GF-D8 (cell line): ENCODE results near the gene FBXW4.
A peak's percentile ranks its signal among the peaks of the same experiment; 100 is the strongest.

Source experiments
- DNase-seq: peaks from one replicate; lab custom pipeline; 2025; lab: John Stamatoyannopoulos, UW

The FBXW4 gene

DNA sequence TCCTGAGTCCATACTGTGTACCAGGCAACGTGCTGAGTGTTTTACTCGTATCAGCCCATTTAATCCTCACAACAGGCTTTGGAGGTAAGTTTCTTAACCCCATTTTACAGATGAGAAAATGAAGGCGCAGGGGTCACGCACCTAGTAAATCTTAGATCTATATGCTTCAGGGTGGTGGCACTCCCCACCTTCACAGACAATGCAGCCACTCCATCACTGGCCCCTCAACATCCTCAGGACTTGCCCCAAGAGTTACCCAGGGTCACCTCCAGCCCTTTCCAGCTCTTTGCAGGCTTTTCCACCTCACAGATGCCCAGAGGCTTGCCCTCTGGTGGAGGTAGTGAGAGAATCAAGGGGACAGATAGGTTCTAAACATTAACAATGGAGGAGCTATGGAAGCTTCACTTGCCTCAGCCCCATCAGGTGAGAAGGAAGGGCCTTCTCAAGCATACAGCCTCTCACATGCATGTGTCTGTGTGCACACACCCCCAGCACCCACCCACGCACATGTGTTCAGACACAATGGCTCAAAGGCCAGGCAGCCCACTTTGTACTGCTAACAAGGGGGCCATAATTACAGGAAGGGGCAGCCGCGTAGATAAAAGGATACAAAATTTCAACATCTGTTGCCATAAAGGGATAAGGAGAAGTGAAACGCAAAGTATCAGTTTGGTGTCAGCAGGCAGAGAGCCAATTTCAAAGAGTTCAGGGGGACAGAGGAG is 77.7 kb downstream of the FBXW4 start:
- no peak for DNase-seq

- DNase-seq, result no peak
Observed at GRCh38 chr10:101616415-101617101, 78.4 kb downstream of the FBXW4 start.

- no peak for DNase-seq
Observed at GRCh38 chr10:101615525-101616116, 79.3 kb downstream of the FBXW4 start.

DNA sequence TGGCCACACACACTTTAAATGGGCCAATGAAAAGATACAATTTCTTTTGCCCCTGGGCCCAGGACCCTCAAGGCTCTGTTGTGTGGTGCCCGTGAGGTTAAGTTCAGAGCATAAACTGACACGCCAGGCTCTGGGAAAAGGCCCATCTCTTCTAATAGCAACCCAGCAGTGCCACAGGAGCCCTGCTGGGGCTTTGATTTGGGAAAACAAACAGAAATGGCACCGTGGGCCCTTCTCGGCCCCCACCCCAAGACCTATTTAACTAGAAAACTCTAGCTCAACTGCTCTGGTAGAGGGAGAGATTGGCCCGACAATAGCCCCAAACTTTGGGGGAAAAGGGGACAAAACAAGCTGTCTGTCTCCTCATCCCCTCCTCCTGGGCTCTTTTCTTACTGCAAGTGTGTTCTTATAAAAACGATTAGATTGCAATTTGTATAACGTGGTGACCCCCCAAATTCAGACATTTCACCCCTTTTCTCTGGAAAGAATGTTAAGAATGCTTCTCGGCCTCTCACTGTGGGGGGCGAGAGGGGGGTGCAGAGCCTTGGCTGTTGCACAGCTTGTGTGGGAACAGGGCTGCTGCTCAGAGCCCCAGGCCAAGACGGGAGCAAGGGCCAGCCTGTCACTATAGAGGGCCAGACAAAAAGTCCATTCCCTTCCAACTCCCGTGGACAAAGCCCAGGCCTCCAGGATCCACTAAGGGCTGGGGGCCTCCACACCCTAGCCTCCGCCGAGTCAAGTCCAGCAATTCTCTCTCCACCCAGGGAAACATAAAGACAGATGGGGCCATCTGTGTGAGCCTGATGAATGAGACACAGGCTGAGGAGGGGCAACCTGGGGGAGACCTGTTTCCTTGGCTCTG is 80.1 kb downstream of the FBXW4 start:
- no peak for DNase-seq

DNA sequence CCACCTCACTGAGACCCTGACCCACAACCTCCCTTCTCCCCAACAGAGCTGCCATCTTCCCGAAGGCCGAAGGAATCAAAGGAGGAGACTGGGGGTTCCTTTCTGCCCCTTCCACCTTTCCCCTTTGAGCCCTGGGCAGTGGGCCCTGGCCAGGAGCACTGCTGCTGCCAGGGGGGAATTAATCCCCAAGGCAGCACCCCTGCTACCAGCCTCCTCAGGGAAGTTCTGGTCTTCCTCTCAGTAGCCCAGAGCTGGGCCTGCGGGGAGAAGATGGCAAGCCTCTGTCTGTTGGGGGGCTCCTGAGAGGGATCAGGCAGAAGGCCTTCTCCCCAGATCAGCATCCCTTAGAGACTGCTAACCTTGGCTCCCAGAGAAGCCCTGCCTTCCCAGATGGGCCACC is 81.3 kb downstream of the FBXW4 start:
- DNase-seq, result no peak

- DNase-seq, result no peak
Observed at GRCh38 chr10:101612872-101613271, 82.1 kb downstream of the FBXW4 start.

GRCh38 chr10:101612086-101612485 is 82.9 kb downstream of the FBXW4 start:
- no peak for DNase-seq

DNA sequence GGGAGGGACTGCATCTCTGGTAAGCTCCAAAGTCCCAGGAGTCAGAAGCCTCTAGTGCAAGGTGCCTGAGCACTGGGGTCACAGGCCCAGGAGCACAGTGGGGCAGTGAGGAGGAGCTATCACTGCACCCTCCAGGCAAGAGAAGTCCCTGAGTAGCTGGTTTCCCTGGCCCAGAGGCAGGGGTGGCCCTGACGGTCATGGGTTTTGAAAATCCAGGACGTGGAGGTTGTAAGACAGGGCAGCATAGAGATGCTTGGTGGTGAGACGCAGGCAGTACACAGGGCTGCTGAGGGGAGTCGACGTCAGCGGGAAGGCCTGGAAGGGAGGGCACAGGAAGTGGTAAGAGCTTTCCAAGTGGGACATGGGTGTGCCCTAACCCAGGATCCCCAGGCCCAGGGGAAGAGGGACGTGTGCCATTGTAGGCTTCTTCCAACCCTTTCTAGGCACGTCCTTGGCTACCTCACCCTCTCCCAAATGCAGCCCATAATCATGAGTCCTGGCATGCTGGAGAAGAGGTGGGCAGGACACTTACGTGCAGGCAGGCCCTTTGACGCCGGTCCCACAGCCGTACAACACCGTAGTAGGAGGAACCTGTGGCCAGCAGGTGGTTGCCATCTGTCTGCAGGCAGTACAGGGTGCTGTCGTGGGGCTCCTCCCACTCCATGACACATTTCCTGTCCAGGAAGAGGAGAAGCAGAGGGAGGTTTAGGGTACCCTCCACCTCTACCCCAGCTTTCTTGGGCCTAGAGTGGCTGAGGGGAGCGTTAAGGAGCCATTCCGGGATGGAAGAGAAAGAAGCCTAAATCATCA is 83.7 kb downstream of the FBXW4 start:
- no peak for DNase-seq

DNA sequence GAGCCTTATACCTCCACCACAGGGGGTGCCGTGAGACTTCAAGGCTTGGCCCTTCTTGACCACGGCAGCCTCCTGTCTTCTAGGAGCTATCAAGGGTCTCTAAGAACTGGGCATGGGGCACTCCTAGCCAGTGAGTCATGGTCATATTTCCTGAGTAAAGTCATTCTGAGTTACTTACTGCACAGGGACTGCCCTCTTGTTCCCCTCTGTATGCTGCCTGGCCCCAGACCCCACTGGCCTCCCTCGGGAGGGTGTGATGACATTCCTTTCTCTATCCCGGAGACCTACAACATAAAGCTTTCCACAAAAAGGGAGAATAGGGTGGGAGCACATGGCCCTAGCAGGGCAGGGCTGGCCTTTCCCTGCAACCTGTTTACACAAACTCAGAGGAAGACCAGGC is 85.5 kb downstream of the FBXW4 start:
- DNase-seq, result no peak

GRCh38 chr10:101607124-101607523 is 87.8 kb downstream of the FBXW4 start:
- DNase-seq, result no peak

- peak; percentile 45 for DNase-seq
Observed at GRCh38 chr10:101602761-101603398, 92.1 kb downstream of the FBXW4 start.

DNA sequence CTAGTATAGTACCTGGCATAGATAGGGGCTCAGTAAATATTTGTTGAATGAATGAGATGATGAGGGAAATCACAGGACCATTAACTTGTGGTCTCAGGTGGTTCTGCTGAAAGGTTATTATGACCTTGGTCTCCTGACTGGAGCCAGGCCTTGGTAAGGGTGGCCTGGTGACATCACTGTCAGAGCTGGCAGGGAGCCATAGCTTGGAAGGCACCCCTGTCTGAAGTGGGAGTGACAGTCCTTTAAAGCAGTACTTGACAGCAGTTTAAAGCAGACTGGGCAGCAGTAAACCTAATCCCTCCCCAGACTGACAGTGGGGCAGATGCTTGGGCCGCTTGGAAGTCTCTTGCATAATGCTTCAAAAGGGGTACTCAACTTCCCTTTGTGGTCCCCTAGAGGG is 93.4 kb downstream of the FBXW4 start:
- no peak for DNase-seq

DNA sequence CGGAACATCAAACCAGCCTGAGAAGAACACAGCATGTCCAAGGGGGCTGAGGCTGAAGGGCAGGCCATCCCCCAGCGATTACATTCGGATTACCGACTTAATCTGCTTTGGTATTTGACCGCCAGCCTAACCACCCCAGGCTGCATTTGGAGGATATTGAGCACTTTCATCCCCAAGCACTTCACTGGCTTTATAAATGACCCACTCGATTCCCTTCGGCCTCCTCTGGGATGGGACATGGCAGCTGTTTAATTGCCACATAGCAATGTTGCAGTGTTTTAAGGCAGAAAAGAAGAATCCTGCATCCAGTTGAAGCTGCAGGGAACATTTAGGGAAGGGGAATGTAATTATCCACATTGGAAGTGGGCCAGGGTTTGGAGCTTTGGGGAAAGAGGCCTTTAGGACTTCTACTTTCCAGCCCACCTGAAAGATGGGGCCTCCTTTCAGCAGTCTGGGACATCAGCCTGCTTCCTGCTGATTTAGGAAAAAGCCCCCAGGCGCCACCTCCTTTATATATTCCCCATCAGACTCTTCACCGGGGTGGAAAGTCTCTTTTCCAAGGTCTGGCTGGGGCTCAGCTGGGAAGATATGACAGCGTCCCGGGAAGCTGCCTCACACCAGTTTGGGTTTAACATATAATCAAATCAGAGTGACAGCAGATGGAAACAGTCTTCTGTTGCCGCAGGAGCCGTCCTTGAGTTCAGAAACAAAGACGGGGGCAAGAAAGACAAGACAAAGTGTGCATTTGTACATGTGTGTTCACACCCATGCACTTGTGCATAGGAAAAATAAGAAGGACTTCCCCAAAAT is 97.7 kb downstream of the FBXW4 start:
- DNase-seq, result no peak

DNA sequence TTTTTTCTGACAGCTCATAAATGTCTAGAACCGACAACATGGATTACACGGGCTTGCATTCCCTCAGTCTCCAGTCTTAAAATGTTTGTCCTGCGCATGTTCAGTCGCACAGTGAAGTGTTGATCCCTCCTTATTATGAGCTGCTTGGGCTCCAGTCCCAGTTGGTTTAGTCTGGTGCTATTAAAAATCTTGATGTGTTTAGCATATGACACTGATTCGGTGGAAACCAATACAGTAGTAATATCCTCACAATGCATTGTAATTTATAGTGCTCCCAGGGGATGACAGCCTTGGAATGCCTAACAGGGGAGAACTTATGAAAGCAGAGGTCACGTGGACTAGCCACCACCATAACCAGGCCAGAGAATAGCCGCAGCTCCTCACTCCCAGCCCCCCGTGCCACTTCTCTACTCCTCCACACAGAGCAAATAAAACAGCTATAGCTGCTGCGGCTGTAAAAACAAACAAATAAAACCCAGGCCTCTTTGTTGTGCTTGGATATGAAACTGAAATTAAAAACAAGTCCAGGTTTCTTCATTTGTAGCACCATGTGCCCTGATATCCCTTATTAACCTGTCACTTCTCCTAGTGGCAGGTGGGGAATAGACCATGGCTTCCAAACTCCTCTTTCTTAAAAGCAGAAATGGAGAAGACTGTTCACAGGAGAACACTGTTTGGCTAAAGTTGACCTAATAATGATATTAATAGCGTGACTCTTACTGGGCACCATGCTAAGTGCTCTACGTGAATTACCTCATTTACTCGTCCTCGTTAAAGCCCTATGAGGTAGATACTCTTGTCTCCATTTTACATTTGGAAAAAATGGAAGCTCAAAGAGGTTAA is 99.2 kb downstream of the FBXW4 start:
- DNase-seq, result no peak

DNA sequence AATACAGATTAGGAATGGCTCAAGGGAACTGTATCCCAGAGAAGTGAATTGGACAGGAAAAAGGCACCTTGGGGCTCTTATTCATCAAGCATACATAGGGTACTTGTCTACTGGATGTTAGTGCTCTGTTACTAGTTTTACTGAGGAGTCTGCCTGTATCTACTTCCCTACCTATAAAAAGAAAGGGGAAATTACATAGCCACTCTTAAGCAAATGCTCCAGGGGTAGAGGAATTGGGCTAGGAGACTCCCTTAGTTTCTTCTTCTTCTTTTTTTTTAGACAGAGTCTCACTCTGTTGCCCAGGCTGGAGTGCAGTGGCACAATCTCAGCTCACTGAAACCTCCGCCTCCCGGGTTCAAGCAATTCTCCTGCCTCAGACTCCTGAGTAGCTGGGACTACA is 101.6 kb downstream of the FBXW4 start:
- DNase-seq, result peak; percentile 8

GRCh38 chr10:101588879-101589278 is 106.1 kb downstream of the FBXW4 start:
- DNase-seq, result no peak

- peak; percentile 68 for DNase-seq
Observed at GRCh38 chr10:101587725-101588653, 107.0 kb downstream of the FBXW4 start, which contains the start of the genes DPCD and POLL. Gene DPCD, plus strand, starts transcription at chr10:101588321. Its CDS starts 16 bp downstream, at chr10:101588337. Gene POLL, minus strand, starts transcription at chr10:101588257. Its CDS starts 897 bp downstream, at chr10:101587360.

DNA sequence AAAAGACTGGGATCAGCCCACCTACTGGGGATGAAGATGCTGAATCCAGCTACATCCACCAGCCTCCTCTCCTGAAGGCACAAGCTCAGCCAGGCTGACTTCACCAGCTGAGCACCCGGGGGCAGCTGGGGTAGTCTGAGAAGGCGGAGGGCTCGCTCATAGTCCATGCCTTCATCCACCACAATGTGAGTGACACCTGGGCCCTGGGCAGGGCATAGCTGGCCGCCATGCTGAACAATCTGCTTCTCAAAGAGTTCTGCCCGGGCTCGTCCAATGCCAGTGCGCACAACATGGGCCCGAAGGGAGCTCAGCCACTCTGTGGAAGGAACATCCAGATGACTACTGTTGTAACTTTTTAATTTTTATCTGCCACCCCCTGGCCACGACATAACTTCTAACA is 109.1 kb downstream of the FBXW4 start:
- no peak for DNase-seq
